Ovary (tissue), 9 donors: ENCODE measurements around the gene CFAP20DC. TPM values are rescaled to one million over a fixed set of nuclear protein-coding genes. Genes with fewer than 3 reads are reported as not detected.

Experiments
- DNase-seq, 5 donors: peaks; one replicate each; pipeline ENCODE4 v3.0.0-alpha.2; 2019 to 2020
- H3K27ac ChIP-seq, 2 donors: fragments of 200-600 bp; one replicate each; pipeline versions ENCODE4 v1.5.1 to v1.8.0; 2019 to 2022
- H3K27me3 ChIP-seq: fragments of 200-600 bp; one replicate; pipeline ENCODE4 v1.8.0; 2022
- H3K36me3 ChIP-seq: fragments of 200-600 bp; sonication (generic); one replicate; pipeline ENCODE4 v1.5.1; 2019
- H3K4me1 ChIP-seq: one replicate; pipeline ENCODE4 v1.8.1; 2013; ENCODE audit warnings: mild to moderate bottlenecking, moderate library complexity; ENCODE audit not compliant: insufficient read depth
- H3K4me3 ChIP-seq: fragments of 200-600 bp; sonication (generic); one replicate; pipeline ENCODE4 v1.5.1; 2017
- H3K9me3 ChIP-seq, 2 donors: fragments of 200-600 bp in 1 of 2; sonication (generic) in 1 of 2; one replicate each; pipeline versions ENCODE4 v1.5.1 to v1.8.1; 2013 to 2019; ENCODE audit warnings: mild to moderate bottlenecking in 1 of 2, moderate library complexity in 1 of 2
- EP300 ChIP-seq: sonication (generic); formaldehyde crosslinking; IDR thresholded peaks from one replicate; pipeline ENCODE4 v1.6.1; 2017; ENCODE audit warnings: antibody characterized with exemption
- POLR2A ChIP-seq: fragments of 450-650 bp; IDR thresholded peaks from one replicate; pipeline ENCODE4 v1.6.1; 2017; ENCODE audit warnings: antibody characterized with exemption, mild to moderate bottlenecking, moderate library complexity
- WGBS, 3 donors: extraction: QIAGEN DNeasy Blood & Tissue Kit in 1 of 3; methylation state at CpG; one replicate each; pipeline versions ENCODE4 v1.1.5 to v1.1.7; 2013 to 2017; 5-methylcytosine and 5-hydroxymethylcytosine counted together
- intact Hi-C, 4 donors: fragments of 100-400 bp; cut with DNase I; formaldehyde crosslinking; loops; one replicate each; pipeline versions ENCODE4 v1.11.0 to v1.15.1; 2022 to 2023
- polyA plus RNA-seq, 2 donors: library from polyadenylated mRNA; stranded (reverse); fragments of 200-250 nt in 1 of 2; fragments of 350-450 nt in 1 of 2; fragmentation: Illumina TruSeq in 1 of 2; extraction: RNeasy Lipid Tissue Mini Kit (QIAGEN cat#74804) in 1 of 2; gene quantifications; one replicate each; pipeline ENCODE4 v1.2.3, GENCODE V29; 2013 to 2014
- total RNA-seq, 7 donors: library from RNA; depleted of rRNA in 2 of 7; stranded (reverse); fragments of >200 nt in 2 of 7; fragmentation: NEBNext Ultra II Directional in 3 of 7; extraction: Animal tissue kit (Norgen Biotek cat#: 25700) in 3 of 7; gene quantifications; one replicate each; pipeline versions ENCODE4 v1.1.0 to v1.2.4, GENCODE V29; 2016 to 2023
- TF ChIP-seq, protein P1 (sequence below), 3 donors: fragments of 450-650 bp in 2 of 3; fragments of 200-600 bp in 1 of 3; IDR thresholded peaks; one replicate each; pipeline versions ENCODE4 v1.5.1 to v1.8.0; 2016 to 2022; ENCODE audit warnings: antibody characterized with exemption in 3 of 3, mild to moderate bottlenecking in 1 of 3
- donor health status: DM: no; HTN: no; CAD: no; lungs with moderate emphysema.
- donor health status: DM: no; HTN: no; CAD: no.
- donor health status: Bipolar disorder and iron deficiency.
- donor health status: DM: yes; HTN: yes; CAD: no.
- donor health status: DM: no; HTN: no; CAD: no.
- donor health status: DM: yes; HTN: yes; CAD: no.

Gene CFAP20DC
- total and polyA plus RNA-seq, 9 donors: 0.10 to 2.4 (median 0.47) TPM

DNA sequence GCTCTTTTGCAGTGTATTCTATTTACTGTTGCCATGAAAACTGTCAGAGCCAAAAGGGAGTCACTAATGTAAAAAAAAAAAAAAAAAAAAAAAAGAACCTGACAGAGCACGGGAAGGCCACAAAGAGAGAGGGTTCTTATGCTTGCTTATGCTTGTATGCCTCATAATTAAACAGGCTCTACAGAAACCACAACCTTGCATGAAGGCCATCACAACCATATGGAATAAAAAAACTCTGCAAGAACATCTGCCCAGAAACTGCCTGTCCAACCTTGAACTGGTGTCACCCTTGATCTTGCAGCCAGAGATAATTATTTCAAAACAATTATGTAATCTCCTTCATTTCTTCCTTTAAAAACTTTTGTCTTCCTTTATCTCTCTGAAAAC is 50.1 kb downstream of the CFAP20DC start:
- no peaks in the 10 kb centered on the region for H3K36me3 ChIP-seq
- no peak overlapping the region for H3K27ac ChIP-seq
- H3K4me1 ChIP-seq: peaks cover 2% of the 10 kb centered on the region
- no peaks in the 10 kb centered on the region for H3K27me3 ChIP-seq
- WGBS, 3 donors: 12 to 26% (median 24%) methylated on average over 1 of the region's 1 CpG
- DNase-seq: no peak
- no peaks in the 10 kb centered on the region for H3K9me3 ChIP-seq
- intact Hi-C loops: no loop called here
- no peak overlapping the region for H3K4me3 ChIP-seq
- TF ChIP-seq, protein P1, sequence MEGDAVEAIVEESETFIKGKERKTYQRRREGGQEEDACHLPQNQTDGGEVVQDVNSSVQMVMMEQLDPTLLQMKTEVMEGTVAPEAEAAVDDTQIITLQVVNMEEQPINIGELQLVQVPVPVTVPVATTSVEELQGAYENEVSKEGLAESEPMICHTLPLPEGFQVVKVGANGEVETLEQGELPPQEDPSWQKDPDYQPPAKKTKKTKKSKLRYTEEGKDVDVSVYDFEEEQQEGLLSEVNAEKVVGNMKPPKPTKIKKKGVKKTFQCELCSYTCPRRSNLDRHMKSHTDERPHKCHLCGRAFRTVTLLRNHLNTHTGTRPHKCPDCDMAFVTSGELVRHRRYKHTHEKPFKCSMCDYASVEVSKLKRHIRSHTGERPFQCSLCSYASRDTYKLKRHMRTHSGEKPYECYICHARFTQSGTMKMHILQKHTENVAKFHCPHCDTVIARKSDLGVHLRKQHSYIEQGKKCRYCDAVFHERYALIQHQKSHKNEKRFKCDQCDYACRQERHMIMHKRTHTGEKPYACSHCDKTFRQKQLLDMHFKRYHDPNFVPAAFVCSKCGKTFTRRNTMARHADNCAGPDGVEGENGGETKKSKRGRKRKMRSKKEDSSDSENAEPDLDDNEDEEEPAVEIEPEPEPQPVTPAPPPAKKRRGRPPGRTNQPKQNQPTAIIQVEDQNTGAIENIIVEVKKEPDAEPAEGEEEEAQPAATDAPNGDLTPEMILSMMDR (IDR thresholded peaks at IDR 0.05): no peak
- TF ChIP-seq POLR2A (no peak), EP300 (no peak)

DNA sequence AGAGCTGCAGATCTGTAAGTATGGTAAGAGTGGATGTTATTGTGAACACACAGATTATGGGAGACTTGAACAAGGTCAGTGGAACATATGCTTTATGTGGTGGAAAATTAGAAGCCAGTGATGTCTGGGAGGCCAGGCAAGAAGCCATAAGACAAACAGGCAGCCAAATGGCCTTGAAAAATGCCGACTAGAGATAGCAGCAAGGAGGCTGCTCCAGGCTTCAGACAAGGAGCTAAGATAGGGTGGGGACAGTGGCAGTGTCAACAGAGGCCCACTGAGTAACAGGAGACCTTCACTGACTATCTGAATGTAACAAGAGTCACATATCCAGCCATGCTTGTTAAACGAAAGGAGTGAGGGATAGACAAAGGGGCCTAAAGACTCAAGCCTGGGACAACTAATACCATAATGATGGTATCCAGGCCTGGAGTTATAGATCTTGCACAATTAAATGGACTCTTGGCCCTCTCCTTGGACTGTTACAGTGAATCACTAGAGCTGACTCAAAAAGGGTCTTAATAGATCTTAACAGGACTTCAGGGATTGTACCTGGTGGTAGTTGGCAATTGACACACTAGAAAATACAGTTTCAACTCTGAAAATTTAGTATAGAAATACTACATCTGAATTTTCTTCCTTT is 50.6 kb downstream of the CFAP20DC start:
- intact Hi-C loops: no loop called here
- Histone ChIP-seq H3K36me3 (no peaks in the 10 kb centered on the region), H3K9me3 (no peaks in the 10 kb centered on the region), H3K4me1 (peaks cover 2% of the 10 kb centered on the region), H3K27ac (no peak overlapping the region), H3K27me3 (no peaks in the 10 kb centered on the region), H3K4me3 (no peak overlapping the region)
- TF ChIP-seq POLR2A (no peak), EP300 (no peak)
- TF ChIP-seq, protein P1 (IDR thresholded peaks at IDR 0.05): no peak
- 27 to 41% (median 27%) methylated on average over 2 of the region's 2 CpGs for WGBS, 3 donors
- no peak for DNase-seq

DNA sequence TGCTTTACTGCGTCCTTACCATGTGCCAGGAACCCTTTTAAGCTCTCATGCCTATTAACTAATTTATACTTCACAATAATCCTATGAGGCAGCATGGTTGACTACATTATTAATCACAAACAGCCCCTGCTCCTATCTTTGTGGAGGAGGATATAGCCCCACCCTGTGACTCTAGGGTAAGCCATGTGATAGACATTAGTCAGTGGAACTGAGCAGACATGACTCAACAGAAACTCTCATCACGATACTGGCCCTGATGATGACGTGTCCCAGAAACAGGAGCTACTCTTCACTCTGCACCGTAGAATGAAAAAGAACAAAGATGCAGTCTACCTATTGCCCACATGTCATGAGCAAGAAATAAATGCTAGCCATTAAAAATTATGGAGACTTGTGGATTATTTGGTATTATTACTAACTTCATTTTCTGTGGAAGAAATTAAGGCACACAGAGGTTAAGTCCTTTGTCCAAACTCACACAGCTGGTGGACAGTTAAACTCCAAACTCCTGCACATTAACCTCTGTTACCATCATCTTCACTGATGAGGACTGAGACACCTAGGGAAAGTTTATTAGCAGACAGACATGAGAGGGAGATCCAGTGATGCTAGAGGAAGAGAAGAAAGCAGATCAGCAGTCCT is 51.2 kb downstream of the CFAP20DC start:
- intact Hi-C loops: no loop called here
- TF ChIP-seq POLR2A: no peak
- TF ChIP-seq EP300: no peak
- TF ChIP-seq, protein P1 (IDR thresholded peaks at IDR 0.05): no peak
- Histone ChIP-seq H3K9me3 (no peaks in the 10 kb centered on the region), H3K36me3 (no peaks in the 10 kb centered on the region), H3K27ac (no peak overlapping the region), H3K27me3 (no peaks in the 10 kb centered on the region), H3K4me1 (peaks cover 2% of the 10 kb centered on the region), H3K4me3 (no peak overlapping the region)
- no peak for DNase-seq
- WGBS, 3 donors: 67 to 81% (median 73%) methylated on average over 4 of the region's 4 CpGs

DNA sequence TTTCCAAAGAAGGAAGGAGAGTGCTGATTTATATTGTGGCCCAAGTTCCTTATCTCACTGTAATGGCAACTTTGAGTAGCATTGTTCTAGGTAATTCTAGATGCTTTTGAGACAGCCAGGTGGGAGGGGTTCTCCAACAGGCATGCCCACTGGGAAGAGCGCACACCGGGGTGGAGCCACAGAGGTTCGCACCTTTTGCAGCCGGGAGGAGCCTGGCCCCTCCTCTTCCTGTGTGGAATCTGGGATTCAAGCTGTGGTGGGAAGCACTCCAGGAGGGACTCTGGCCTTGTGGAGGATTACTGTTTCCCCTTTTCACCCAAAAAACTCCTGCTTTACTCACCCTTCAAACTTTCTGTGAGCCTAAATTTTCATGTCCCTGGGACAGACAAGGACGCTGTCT is 53.1 kb downstream of the CFAP20DC start:
- no peak for DNase-seq
- Histone ChIP-seq H3K27ac (no peak overlapping the region), H3K4me1 (peaks cover 2% of the 10 kb centered on the region), H3K9me3 (no peaks in the 10 kb centered on the region), H3K27me3 (no peaks in the 10 kb centered on the region), H3K36me3 (no peaks in the 10 kb centered on the region), H3K4me3 (no peak overlapping the region)
- intact Hi-C loops: no loop called here
- TF ChIP-seq EP300 (no peak), POLR2A (no peak)
- TF ChIP-seq, protein P1 (IDR thresholded peaks at IDR 0.05): no peak
- WGBS, 3 donors: 92 to 97% (median 93%) methylated on average over 5 of the region's 5 CpGs
